NCI-H524 treated with DMSO at 0.1 percent for 48 hours (cell line): Measurements from ENCODE around the gene SPSB2.
"Not testable (repeated sequence)": the region's sequence is repeated elsewhere in the genome, so short reads cannot be mapped to it uniquely, and the experiment has no call there.

Experiments used
- DNase-seq: peaks from one replicate; lab custom pipeline; 2025; lab: John Stamatoyannopoulos, UW

The SPSB2 gene

GRCh38 chr12:6873094-6874014, at the start of gene SPSB2:
Gene SPSB2 (minus strand): TSS chr12:6873303. CDS start chr12:6872901, 402 bp downstream.
- peak; percentile 54 for DNase-seq

- no peak for DNase-seq
Measured at GRCh38 chr12:6921996-6922946, 49.2 kb upstream of the SPSB2 start.

- no peak for DNase-seq
Measured at GRCh38 chr12:6921539-6921938, 48.4 kb upstream of the SPSB2 start.

- DNase-seq, result no peak
Measured at GRCh38 chr12:6919588-6919987, 46.5 kb upstream of the SPSB2 start.

- DNase-seq, result no peak
Measured at GRCh38 chr12:6917491-6918231, 44.6 kb upstream of the SPSB2 start.

GRCh38 chr12:6916426-6917200, 43.5 kb upstream of the SPSB2 start:
- DNase-seq, result no peak

GRCh38 chr12:6915789-6916285, 42.7 kb upstream of the SPSB2 start:
- no peak for DNase-seq

- no peak for DNase-seq
Measured at GRCh38 chr12:6914947-6915788, 42.1 kb upstream of the SPSB2 start.

- DNase-seq, result no peak
Measured at GRCh38 chr12:6914246-6914946, 41.3 kb upstream of the SPSB2 start, which contains the start of gene ENO2. Gene ENO2 (plus strand): TSS chr12:6914580. CDS start chr12:6915833, 1,253 bp downstream.

GRCh38 chr12:6912164-6912935, 39.2 kb upstream of the SPSB2 start:
- no peak for DNase-seq

- DNase-seq, result no peak
Measured at GRCh38 chr12:6909421-6910145, 36.5 kb upstream of the SPSB2 start.

- not testable (repeated sequence) for DNase-seq
Measured at GRCh38 chr12:6908141-6908540, 35.0 kb upstream of the SPSB2 start.

GRCh38 chr12:6905414-6906040, 32.4 kb upstream of the SPSB2 start:
- no peak for DNase-seq

GRCh38 chr12:6904280-6905276, 31.5 kb upstream of the SPSB2 start, which contains the start of gene LRRC23:
Gene LRRC23 (plus strand): TSS chr12:6904822. CDS start chr12:6905634, 812 bp downstream.
- DNase-seq, result peak; percentile 83

- no peak for DNase-seq
Measured at GRCh38 chr12:6903722-6904121, 30.6 kb upstream of the SPSB2 start.

GRCh38 chr12:6902448-6902847, 29.3 kb upstream of the SPSB2 start:
- no peak for DNase-seq
